Right cardiac atrium (tissue), 5 donors: Measurements from ENCODE around the gene MANBA. TPM values are rescaled to one million over a fixed set of nuclear protein-coding genes. Genes with fewer than 3 reads are reported as not detected.
A peak's percentile ranks its signal among the peaks of the same experiment; 100 is the strongest.

Experiments used
- ATAC-seq, 2 donors: fragments of 200-7000 bp; cut with Tn5 transposase; one replicate each; pipeline versions ENCODE4 v1.8.0 to v1.9.1; 2020; ENCODE audit warnings: moderate library complexity in 2 of 2, mild to moderate bottlenecking in 1 of 2
- DNase-seq, 3 donors: peaks; one replicate each; pipeline ENCODE4 v3.0.0-alpha.2; 2020
- H3K27ac ChIP-seq: one replicate; pipeline ENCODE4 v1.5.1; 2013; ENCODE audit warnings: mild to moderate bottlenecking, low read length, control low read depth, moderate library complexity
- H3K27me3 ChIP-seq: one replicate; pipeline ENCODE4 v1.6.1; 2013; ENCODE audit not compliant: control insufficient read depth, insufficient read depth
- H3K4me1 ChIP-seq: one replicate; pipeline ENCODE4 v1.6.1; 2013; ENCODE audit warnings: low read length; ENCODE audit not compliant: control insufficient read depth, insufficient read depth
- H3K4me3 ChIP-seq: one replicate; pipeline ENCODE4 v1.5.1; 2013; ENCODE audit warnings: low read length, control low read depth
- H3K9me3 ChIP-seq: one replicate; pipeline ENCODE4 v1.6.1; 2013; ENCODE audit warnings: low read length; ENCODE audit not compliant: control insufficient read depth
- WGBS: extraction: QIAGEN DNeasy Blood & Tissue Kit; methylation state at CpG from one replicate; pipeline ENCODE4 v1.1.7; 2013; 5-methylcytosine and 5-hydroxymethylcytosine counted together
- intact Hi-C, 4 donors: fragments of 100-400 bp; cut with DNase I; formaldehyde crosslinking; loops; one replicate each; pipeline versions ENCODE4 v1.11.0 to v1.14.0; 2022 to 2023
- polyA plus RNA-seq: library from polyadenylated mRNA; stranded (reverse); fragments of 200-250 nt; gene quantifications from one replicate; pipeline ENCODE4 v1.2.3, GENCODE V29; 2013
- total RNA-seq, 4 donors: library from RNA; stranded (reverse); fragmentation: NEBNext Ultra II Directional; extraction: Animal tissue kit (Norgen Biotek cat#: 25700); gene quantifications; one replicate each; pipeline ENCODE4 v1.2.1, GENCODE V29; 2021
- donor health status: healthy with polysubstance abuse.
- donor health status: DM: no; HTN: yes; CAD: no.
- donor health status: DM: no; HTN: no; CAD: no.
- donor health status: DM: no; HTN: yes; CAD: no; lungs with severe emphysema.
- donor health status: DM: yes; HTN: yes; CAD: no.

The MANBA gene
- total and polyA plus RNA-seq, 5 donors, result 9.0 to 36.5 (median 31.2) TPM

- H3K27ac ChIP-seq, result no peak overlapping the region
- WGBS, result 86% methylated on average over 3 of the region's 3 CpGs
- no peak overlapping the region for H3K4me3 ChIP-seq
- intact Hi-C loops, result no loop called here
- ATAC-seq (no peak), DNase-seq (no peak)
- H3K9me3 ChIP-seq, result no peaks in the 10 kb centered on the region
- H3K4me1 ChIP-seq, result no peaks in the 10 kb centered on the region
- no peaks in the 10 kb centered on the region for H3K27me3 ChIP-seq
Measured at GRCh38 chr4:102694791-102695190, 66.0 kb downstream of the MANBA start.

DNA sequence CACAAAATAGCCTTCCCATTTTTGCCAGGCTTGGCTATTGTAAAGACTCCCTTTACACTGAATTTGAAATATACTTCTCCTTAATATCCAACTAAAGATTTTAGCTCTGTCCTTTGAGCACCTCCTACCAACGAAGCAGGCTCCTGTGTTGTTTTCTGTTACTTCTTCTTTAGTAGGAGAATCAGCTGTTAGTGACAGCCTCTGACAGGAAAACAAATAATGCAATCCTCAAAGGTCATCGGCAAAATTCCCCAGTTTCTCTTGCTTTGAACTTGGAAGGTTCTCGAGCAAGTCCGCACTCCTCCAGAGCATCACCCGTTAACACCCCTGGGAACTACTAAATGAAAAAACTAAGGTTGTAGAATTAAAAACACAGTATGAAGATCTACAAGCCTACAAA, 66.9 kb downstream of the MANBA start:
- Histone ChIP-seq H3K4me3 (no peak overlapping the region), H3K9me3 (no peaks in the 10 kb centered on the region), H3K27me3 (no peaks in the 10 kb centered on the region), H3K27ac (no peak overlapping the region), H3K4me1 (no peaks in the 10 kb centered on the region)
- intact Hi-C loops, result no loop called here
- ATAC-seq, result no peak
- 92% methylated on average over 5 of the region's 5 CpGs for WGBS
- DNase-seq, result no peak

DNA sequence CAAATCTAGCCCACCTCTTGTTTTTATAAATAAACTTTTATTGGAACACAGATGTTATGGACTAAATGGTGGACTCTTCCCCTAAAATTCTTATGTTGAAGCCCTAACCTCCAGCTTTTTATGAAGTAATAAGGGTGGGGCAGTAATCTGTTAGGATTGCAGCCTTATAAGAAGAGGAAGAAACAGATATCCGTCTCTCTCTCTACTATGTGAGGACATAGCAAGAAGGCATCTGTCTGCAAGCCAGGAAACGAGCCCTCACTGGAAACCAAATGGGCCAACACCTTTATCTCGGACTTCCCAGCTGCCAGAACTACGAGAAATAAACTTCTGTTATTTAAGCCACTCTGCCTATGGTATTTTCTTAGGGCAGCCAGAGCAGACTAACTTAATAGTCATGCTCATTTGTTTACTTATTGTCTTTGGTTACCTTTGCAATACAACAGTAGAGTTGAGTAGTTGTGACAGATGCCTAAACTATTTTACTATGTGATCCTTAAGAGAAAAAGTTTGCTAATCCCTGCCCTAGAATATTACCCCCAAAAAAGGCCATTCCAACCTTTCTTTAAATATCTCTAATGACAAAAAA, 67.4 kb downstream of the MANBA start:
- WGBS, result 70% methylated on average over 4 of the region's 4 CpGs
- Histone ChIP-seq H3K9me3 (no peaks in the 10 kb centered on the region), H3K4me3 (no peak overlapping the region), H3K27me3 (no peaks in the 10 kb centered on the region), H3K4me1 (no peaks in the 10 kb centered on the region), H3K27ac (no peak overlapping the region)
- ATAC-seq, result peak in 1 of 2 donors; percentile 40
- intact Hi-C loops, result no loop called here
- no peak for DNase-seq

- Histone ChIP-seq H3K27ac (no peak overlapping the region), H3K4me3 (no peak overlapping the region), H3K27me3 (no peaks in the 10 kb centered on the region), H3K4me1 (no peaks in the 10 kb centered on the region), H3K9me3 (no peaks in the 10 kb centered on the region)
- intact Hi-C loops, result no loop called here
- ATAC-seq (peak in 1 of 2 donors; percentile 32), DNase-seq (no peak)
- WGBS, result 86% methylated on average over 3 of the region's 3 CpGs
Measured at GRCh38 chr4:102692474-102692873, 68.3 kb downstream of the MANBA start.

DNA sequence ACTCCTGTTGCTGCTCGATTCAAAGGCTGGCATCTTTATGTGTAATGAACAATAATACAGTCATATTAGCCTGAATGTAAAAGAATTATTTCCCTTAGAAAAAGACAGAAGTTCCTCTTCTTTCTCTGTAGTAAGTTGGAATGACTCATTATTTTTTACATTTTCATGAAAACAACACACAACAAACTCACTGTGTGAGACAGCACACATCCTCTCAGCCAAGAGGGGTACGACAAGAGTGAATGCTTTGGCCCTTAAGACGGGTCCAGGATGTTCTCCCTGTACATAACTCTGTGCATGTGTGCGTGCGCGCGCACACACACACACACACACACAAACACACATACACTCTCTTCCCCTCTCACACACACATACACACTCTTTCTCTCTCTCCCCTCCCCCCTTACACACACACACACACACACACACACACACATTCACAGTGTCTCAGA, 72.8 kb downstream of the MANBA start:
- H3K27ac ChIP-seq, result no peak overlapping the region

GRCh38 chr4:102687373-102687981, 73.3 kb downstream of the MANBA start:
- Histone ChIP-seq H3K4me1 (no peaks in the 10 kb centered on the region), H3K4me3 (no peak overlapping the region), H3K27ac (no peak overlapping the region), H3K9me3 (no peaks in the 10 kb centered on the region), H3K27me3 (no peaks in the 10 kb centered on the region)
- ATAC-seq (no peak), DNase-seq (no peak)
- intact Hi-C loops, result no loop called here
- 62% methylated on average over 4 of the region's 4 CpGs for WGBS

More for the DNA sequence above, 72.8 kb downstream of the MANBA start:
- no peaks in the 10 kb centered on the region for H3K9me3 ChIP-seq
- H3K27me3 ChIP-seq, result no peaks in the 10 kb centered on the region
- no peak for DNase-seq
- intact Hi-C loops, result no loop called here
- H3K4me1 ChIP-seq, result no peaks in the 10 kb centered on the region
- H3K4me3 ChIP-seq, result no peak overlapping the region
- ATAC-seq, result no peak
- WGBS, result 93% methylated on average over 7 of the region's 7 CpGs

DNA sequence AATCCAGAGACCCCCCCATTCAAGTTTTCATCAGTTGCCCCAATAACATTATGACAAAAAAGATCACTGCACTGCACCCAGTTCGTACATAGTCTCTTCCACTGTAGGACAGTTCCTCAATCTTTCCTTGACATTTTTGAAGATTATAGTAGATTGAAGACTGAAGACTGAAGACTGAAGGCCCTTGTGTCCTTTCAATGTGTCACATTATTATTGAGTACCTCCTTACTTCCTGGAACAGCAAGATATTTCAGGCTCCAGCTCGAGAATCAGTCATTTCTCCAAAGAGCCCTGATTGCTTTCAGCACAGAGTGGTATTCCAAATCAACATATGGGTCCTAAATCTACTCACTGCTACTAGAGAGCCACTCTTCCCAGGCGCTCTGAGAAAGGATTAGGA, 75.0 kb downstream of the MANBA start:
- ATAC-seq (no peak), DNase-seq (no peak)
- WGBS, result 73% methylated on average over 3 of the region's 3 CpGs
- Histone ChIP-seq H3K9me3 (no peaks in the 10 kb centered on the region), H3K4me1 (no peaks in the 10 kb centered on the region), H3K27me3 (no peaks in the 10 kb centered on the region), H3K27ac (no peak overlapping the region), H3K4me3 (no peak overlapping the region)
- intact Hi-C loops, result no loop called here

- 75% methylated on average over 4 of the region's 4 CpGs for WGBS
- no peak overlapping the region for H3K4me3 ChIP-seq
- no peaks in the 10 kb centered on the region for H3K27me3 ChIP-seq
- H3K4me1 ChIP-seq, result no peaks in the 10 kb centered on the region
- H3K9me3 ChIP-seq, result no peaks in the 10 kb centered on the region
- H3K27ac ChIP-seq, result no peak overlapping the region
- intact Hi-C loops, result no loop called here
- DNase-seq, result no peak
- no peak for ATAC-seq
Measured at GRCh38 chr4:102684610-102685052, 76.1 kb downstream of the MANBA start.

- H3K9me3 ChIP-seq, result no peaks in the 10 kb centered on the region
- no peak overlapping the region for H3K4me3 ChIP-seq
- no peak overlapping the region for H3K27ac ChIP-seq
- H3K27me3 ChIP-seq, result no peaks in the 10 kb centered on the region
- DNase-seq, result no peak
- no peak for ATAC-seq
- intact Hi-C loops, result no loop called here
- no peaks in the 10 kb centered on the region for H3K4me1 ChIP-seq
- WGBS, result 62% methylated on average over 5 of the region's 5 CpGs
Measured at GRCh38 chr4:102683881-102684609, 76.7 kb downstream of the MANBA start.

GRCh38 chr4:102678695-102679335, 82.0 kb downstream of the MANBA start:
- WGBS, result 59% methylated on average over 4 of the region's 4 CpGs
- no peaks in the 10 kb centered on the region for H3K27me3 ChIP-seq
- DNase-seq (no peak), ATAC-seq (no peak)
- no peak overlapping the region for H3K4me3 ChIP-seq
- no peaks in the 10 kb centered on the region for H3K9me3 ChIP-seq
- intact Hi-C loops, result no loop called here
- no peak overlapping the region for H3K27ac ChIP-seq
- H3K4me1 ChIP-seq, result no peaks in the 10 kb centered on the region

DNA sequence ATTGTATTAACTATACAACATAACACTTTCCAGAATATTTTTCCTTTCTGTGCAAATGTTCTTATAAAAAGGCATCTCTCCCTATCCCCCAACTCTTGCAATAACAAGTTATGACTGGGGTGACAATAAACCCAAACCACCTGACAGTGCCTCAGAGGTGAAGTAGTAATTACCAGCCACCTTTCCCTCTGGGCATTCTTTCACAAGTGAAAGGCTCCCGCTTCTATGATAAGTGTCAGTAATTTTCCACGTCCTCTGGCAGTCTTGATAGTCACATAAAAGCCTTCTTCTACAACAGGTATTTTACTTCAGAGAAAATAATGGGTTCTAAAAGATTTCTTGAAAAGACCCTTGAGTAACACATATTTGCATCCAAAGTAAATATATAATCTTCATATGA, 82.7 kb downstream of the MANBA start:
- Histone ChIP-seq H3K9me3 (no peaks in the 10 kb centered on the region), H3K4me3 (no peak overlapping the region), H3K27ac (no peak overlapping the region), H3K27me3 (no peaks in the 10 kb centered on the region), H3K4me1 (no peaks in the 10 kb centered on the region)
- intact Hi-C loops, result no loop called here
- ATAC-seq (no peak), DNase-seq (no peak)
- 61% methylated on average over 2 of the region's 2 CpGs for WGBS
